Measurements from ENCODE around the gene KY. TPM values are rescaled to one million over a fixed set of nuclear protein-coding genes. Genes with fewer than 3 reads are reported as not detected.

The KY gene
- total RNA-seq, 4 donors from 2014 or later: 0.88 TPM; not detected in 3

Other genes with a start within 250 kb of the KY start
- 10 to 100 TPM; 24.5 to 50.3 (median 39.9) TPM for gene ANAPC13, start 165.0 kb downstream of the KY start, total RNA-seq
- 10 to 100 TPM; 13.3 to 67.7 (median 19.6) TPM for gene CEP63, start 165.0 kb downstream of the KY start, total RNA-seq
- gene EPHB1, start 144.2 kb upstream of the KY start, total RNA-seq: 1 to 10 TPM in 1 of 4 donors, under 1 TPM in 3; 0.18 to 3.2 (median 0.68) TPM